IMR-90 (cell line): ENCODE results near the gene LINC01488. TPM values are rescaled to one million over a fixed set of nuclear protein-coding genes. Genes with fewer than 3 reads are reported as not detected.

Source experiments
- ATAC-seq: fragments of 200-7000 bp; cut with Tn5 transposase; 2 replicates; pipeline ENCODE4 v1.9.1; 2020; ENCODE audit warnings: low read depth, mild to moderate bottlenecking, moderate library complexity
- BruUV-seq: library from RNA; stranded (reverse); fragments of 400-500 nt; replicated peaks from 2 replicates; lab custom pipeline; 2021; lab: Mats Ljungman, UMichigan
- CTCF ChIA-PET: fragments of 300-600 bp; formaldehyde crosslinking; extraction: SDS; loops from one replicate; lab custom pipeline; 2021; ENCODE audit warnings: antibody characterized with exemption; lab: Yijun Ruan, JAX
- POLR2A ChIA-PET: fragments of 300-600 bp; sonication (Branson Sonifier 250); formaldehyde crosslinking; loops from one replicate; lab custom pipeline; 2022; ENCODE audit warnings: antibody characterized with exemption; ENCODE audit not compliant: unreplicated experiment; lab: Charles Lee
- DNase-seq: peaks from one replicate; pipeline ENCODE4 v3.0.0; 2013
- H2AFZ ChIP-seq: replicated peaks from 2 replicates; pipeline ENCODE3; 2013; ENCODE audit warnings: low read length, mild to moderate bottlenecking; ENCODE audit not compliant: poor library complexity
- H2AK5ac ChIP-seq: 2 replicates; pipeline ENCODE4 v1.6.1; 2013; ENCODE audit warnings: low read depth, low read length, inconsistent platforms
- H2AK9ac ChIP-seq: replicated peaks from 2 replicates; pipeline ENCODE3; 2013; ENCODE audit warnings: mild to moderate bottlenecking, low read depth, low read length, moderate library complexity; ENCODE audit not compliant: poor library complexity
- H2BK120ac ChIP-seq: 2 replicates; pipeline ENCODE4 v1.6.1; 2013; ENCODE audit warnings: low read depth, low read length, inconsistent platforms
- H2BK15ac ChIP-seq: 3 replicates; pipeline ENCODE4 v1.6.1; 2013; ENCODE audit warnings: low read depth, low read length, inconsistent platforms
- H2BK20ac ChIP-seq: 2 replicates; pipeline ENCODE4 v1.6.1; 2013; ENCODE audit warnings: low read depth, mild to moderate bottlenecking, inconsistent platforms, low read length, moderate library complexity
- H2BK5ac ChIP-seq: 2 replicates; pipeline ENCODE4 v1.6.1; 2013; ENCODE audit warnings: mild to moderate bottlenecking, low read depth, low read length, inconsistent platforms; ENCODE audit not compliant: poor library complexity, severe bottlenecking
- H3K14ac ChIP-seq: replicated peaks from 2 replicates; pipeline ENCODE4 v1.6.1; 2013; ENCODE audit warnings: low read depth, low read length, inconsistent platforms
- H3K18ac ChIP-seq: 2 replicates; pipeline ENCODE4 v1.6.1; 2013; ENCODE audit warnings: low read depth, low read length, control low read depth
- H3K23ac ChIP-seq: 2 replicates; pipeline ENCODE4 v1.6.1; 2013; ENCODE audit warnings: low read depth, low read length, inconsistent platforms
- H3K27ac ChIP-seq: 2 replicates; pipeline ENCODE4 v1.5.1; 2013; ENCODE audit warnings: mild to moderate bottlenecking, control low read depth, low read length; ENCODE audit not compliant: insufficient read depth
- H3K27me3 ChIP-seq: 2 replicates; pipeline ENCODE4 v1.6.1; 2013; ENCODE audit warnings: low read length; ENCODE audit not compliant: control insufficient read depth, insufficient read depth
- H3K36me3 ChIP-seq: 2 replicates; pipeline ENCODE4 v1.6.1; 2013; ENCODE audit warnings: low read length, mixed read lengths; ENCODE audit not compliant: control insufficient read depth, insufficient read depth
- H3K4ac ChIP-seq: 2 replicates; pipeline ENCODE4 v1.6.1; 2013; ENCODE audit warnings: low read depth, low read length, inconsistent platforms
- H3K4me1 ChIP-seq: 2 replicates; pipeline ENCODE4 v1.6.1; 2013; ENCODE audit warnings: low read length, mixed read lengths; ENCODE audit not compliant: control insufficient read depth, insufficient read depth
- H3K4me2 ChIP-seq: 2 replicates; pipeline ENCODE4 v1.6.1; 2013; ENCODE audit warnings: low read depth, mild to moderate bottlenecking, control low read depth, low read length, moderate library complexity
- H3K4me3 ChIP-seq: 2 replicates; pipeline ENCODE4 v1.5.1; 2013; ENCODE audit warnings: low read depth, mild to moderate bottlenecking, control low read depth, low read length, moderate library complexity; ENCODE audit not compliant: insufficient read depth
- H3K56ac ChIP-seq: 2 replicates; pipeline ENCODE4 v1.6.1; 2013; ENCODE audit warnings: low read length, inconsistent platforms; ENCODE audit not compliant: insufficient read depth; ENCODE audit errors: extremely low read depth
- H3K79me1 ChIP-seq, 2 experiments: 2 replicates each; pipeline ENCODE4 v1.6.1; 2013; ENCODE audit warnings: low read length in 2 of 2, inconsistent platforms in 1 of 2, low read depth in 1 of 2
- H3K9ac ChIP-seq: 2 replicates; pipeline ENCODE4 v1.6.1; 2013; ENCODE audit warnings: low read depth, low read length, control low read depth
- H3K9me1 ChIP-seq: 2 replicates; pipeline ENCODE4 v1.6.1; 2013; ENCODE audit warnings: low read length, inconsistent platforms; ENCODE audit not compliant: insufficient read depth
- H3K9me3 ChIP-seq: 2 replicates; pipeline ENCODE4 v1.6.1; 2013; ENCODE audit warnings: low read length; ENCODE audit not compliant: control insufficient read depth, insufficient read depth
- H4K20me1 ChIP-seq: 2 replicates; pipeline ENCODE4 v1.6.1; 2013; ENCODE audit warnings: low read length, inconsistent platforms; ENCODE audit not compliant: insufficient read depth
- H4K5ac ChIP-seq: 2 replicates; pipeline ENCODE4 v1.6.1; 2013; ENCODE audit warnings: mild to moderate bottlenecking, low read depth, low read length, control low read depth
- H4K8ac ChIP-seq, 2 experiments: 2 replicates each; pipeline ENCODE4 v1.6.1; 2013; ENCODE audit warnings: low read depth in 2 of 2, low read length in 2 of 2, control low read depth in 1 of 2, inconsistent platforms in 1 of 2
- H4K91ac ChIP-seq: 2 replicates; pipeline ENCODE4 v1.6.1; 2013; ENCODE audit warnings: low read depth, low read length, inconsistent platforms; ENCODE audit not compliant: insufficient read depth
- BHLHE40 ChIP-seq: fragments of 150-350 bp; IDR thresholded peaks from 2 replicates; pipeline ENCODE4 v1.6.1; 2016; ENCODE audit warnings: mild to moderate bottlenecking, low read depth, low read length
- CEBPB ChIP-seq: IDR thresholded peaks from 2 replicates; pipeline ENCODE4 v1.6.1; 2012; ENCODE audit warnings: low read depth, low read length, improper control_type of control experiment
- CHD1 ChIP-seq: IDR thresholded peaks from 2 replicates; pipeline ENCODE4 v1.6.1; 2012; ENCODE audit warnings: low read depth, low read length, improper control_type of control experiment
- CTCF ChIP-seq: conservative IDR thresholded peaks from 2 replicates; pipeline ENCODE4 v1.5.1; 2012; ENCODE audit warnings: mild to moderate bottlenecking, low read depth, low read length, improper control_type of control experiment
- MAFK ChIP-seq: IDR thresholded peaks from 2 replicates; pipeline ENCODE4 v1.6.1; 2012; ENCODE audit warnings: low read depth, low read length, improper control_type of control experiment
- MXI1 ChIP-seq: IDR thresholded peaks from 2 replicates; pipeline ENCODE4 v1.6.1; 2012; ENCODE audit warnings: low read depth, mild to moderate bottlenecking, low read length, moderate library complexity, borderline replicate concordance
- NFE2L2 ChIP-seq: fragments of 150-350 bp; IDR thresholded peaks from 2 replicates; pipeline ENCODE4 v1.6.1; 2016; ENCODE audit warnings: low read depth, mild to moderate bottlenecking, low read length
- POLR2A ChIP-seq: IDR thresholded peaks from 2 replicates; pipeline ENCODE4 v1.6.1; 2012; ENCODE audit warnings: mild to moderate bottlenecking, low read depth, low read length
- RAD21 ChIP-seq: IDR thresholded peaks from 2 replicates; pipeline ENCODE4 v1.6.1; 2012; ENCODE audit warnings: low read length, improper control_type of control experiment
- RCOR1 ChIP-seq: IDR thresholded peaks from 2 replicates; pipeline ENCODE4 v1.6.1; 2012; ENCODE audit warnings: mild to moderate bottlenecking, low read length, improper control_type of control experiment; ENCODE audit not compliant: insufficient replicate concordance
- USF2 ChIP-seq: fragments of 150-350 bp; IDR thresholded peaks from 2 replicates; pipeline ENCODE4 v1.6.1; 2017; ENCODE audit warnings: mild to moderate bottlenecking, antibody characterized with exemption, low read length, low read depth
- WGBS, 2 experiments: methylation state at CpG; one replicate each; pipeline versions ENCODE4 v1.1.5 to v1.1.7; 2013; ENCODE audit warnings: missing lambda C conversion rate in 2 of 2; ENCODE audit not compliant: insufficient read length in 1 of 2; ENCODE audit errors: extremely low coverage in 2 of 2; 5-methylcytosine and 5-hydroxymethylcytosine counted together
- dilution Hi-C: fragments of 300-500 bp; cut with HindIII; formaldehyde crosslinking; loops from one replicate; pipeline ENCODE4 v1.14.3; 2018; ENCODE audit warnings: low sequenced_read_pairs; ENCODE audit not compliant: unreplicated experiment
- in situ Hi-C: fragments of 300-500 bp; cut with MboI; formaldehyde crosslinking; loops from 3 replicates; pipeline ENCODE4 v1.14.3; 2019; ENCODE audit warnings: low sequenced_read_pairs, inconsistent platforms, mixed read lengths
- intact Hi-C: fragments of 100-400 bp; cut with micrococcal nuclease; formaldehyde crosslinking; loops from 2 replicates; pipeline ENCODE4 v1.10.0; 2022
- polyA plus RNA-seq, 3 experiments: library from polyadenylated mRNA; depleted of rRNA; stranded (reverse); fragments of >200 nt; gene quantifications; 2 replicates each; pipeline ENCODE4 v1.2.3, GENCODE V29; 2012; ENCODE audit warnings: low replicate concordance in 1 of 3
- total RNA-seq: library from RNA; depleted of rRNA; stranded (reverse); fragments of >200 nt; gene quantifications from 2 replicates; pipeline ENCODE4 v1.2.3, GENCODE V29; 2012

Gene LINC01488
- total and polyA plus RNA-seq, 2 of the 4 experiments (the other 2 are of a cell fraction): not detected

- peaks cover 9% of the 10 kb centered on the region for H3K9me3 ChIP-seq
- H2BK5ac ChIP-seq: no peak overlapping the region
- no peak overlapping the region for H2BK15ac ChIP-seq
- no peak overlapping the region for H3K4me2 ChIP-seq
- CTCF ChIA-PET: no interaction called here
- POLR2A ChIA-PET: no interaction called here
- dilution Hi-C loops: no loop called here
- no peak overlapping the region for H3K14ac ChIP-seq
- H2AK9ac ChIP-seq: peak overlapping the region; percentile 50
- 73% methylated on average over 4 of the region's 4 CpGs; no CpG with 5 or more reads in 1 of the 2 experiments for WGBS, 2 experiments
- TF ChIP-seq MXI1 (no peak), CEBPB (no peak), RAD21 (no peak), USF2 (no peak), CHD1 (no peak), RCOR1 (no peak), BHLHE40 (no peak), NFE2L2 (no peak), POLR2A (no peak), MAFK (no peak), CTCF (no peak)
- H2BK20ac ChIP-seq: no peak overlapping the region
- no peak overlapping the region for H3K23ac ChIP-seq
- peaks cover 2% of the 10 kb centered on the region; the same call in 1 of the 2 replicates for H3K4me1 ChIP-seq
- no peaks in the 10 kb centered on the region for H3K27me3 ChIP-seq
- H3K18ac ChIP-seq: no peak overlapping the region
- H3K4ac ChIP-seq: no peak overlapping the region
- BruUV-seq: no TSS peak
- no peak overlapping the region for H3K56ac ChIP-seq
- no peak for ATAC-seq
- intact Hi-C loops: no loop called here
- DNase-seq: no peak
- H3K79me1 ChIP-seq: 0 out of 4 replicates have a peak, but pooled peaks cover 0 to 3% of the 10 kb centered on the region in 2 experiments
- H4K20me1 ChIP-seq: no peaks in the 10 kb centered on the region
- H3K27ac ChIP-seq: no peak overlapping the region
- H2BK120ac ChIP-seq: no peak overlapping the region
- no peak overlapping the region for H4K5ac ChIP-seq
- H3K4me3 ChIP-seq: no peak overlapping the region
- no peak overlapping the region for H3K9ac ChIP-seq
- no peak overlapping the region for H4K91ac ChIP-seq
- no peak overlapping the region for H2AK5ac ChIP-seq
- H2AFZ ChIP-seq: peak overlapping the region; percentile 41
- H4K8ac ChIP-seq: no peak overlapping the region
- in situ Hi-C loops: no loop called here
- H3K9me1 ChIP-seq: no peaks in the 10 kb centered on the region; the same call in 1 of the 2 replicates
- no peaks in the 10 kb centered on the region for H3K36me3 ChIP-seq
Measured at GRCh38 chr11:69455969-69456368, 25.5 kb upstream of the LINC01488 start.
